SJCRH30 (cell line): ENCODE results near the gene SMIM23. TPM values are rescaled to one million over a fixed set of nuclear protein-coding genes. Genes with fewer than 3 reads are reported as not detected.

Experiments
- DNase-seq, 2 experiments: peaks; one replicate each; pipeline ENCODE4 v3.0.0-alpha.2; 2015 to 2020
- H3K27ac ChIP-seq: fragments of 250-450 bp; sonication (Bioruptor Pico); 2 replicates; pipeline ENCODE4 v1.5.1; 2020; ENCODE audit warnings: mild to moderate bottlenecking, moderate library complexity
- H3K27me3 ChIP-seq: fragments of 250-450 bp; sonication (Bioruptor Pico); 2 replicates; pipeline ENCODE4 v1.5.1; 2020; ENCODE audit warnings: mild to moderate bottlenecking, moderate library complexity
- H3K36me3 ChIP-seq: fragments of 250-450 bp; sonication (Bioruptor Pico); 2 replicates; pipeline ENCODE4 v1.5.1; 2020; ENCODE audit warnings: mild to moderate bottlenecking, moderate library complexity
- H3K4me1 ChIP-seq: fragments of 250-450 bp; sonication (Bioruptor Pico); 2 replicates; pipeline ENCODE4 v1.5.1; 2020; ENCODE audit warnings: mild to moderate bottlenecking, moderate library complexity
- H3K4me3 ChIP-seq: fragments of 250-450 bp; sonication (Bioruptor Pico); 2 replicates; pipeline ENCODE4 v1.5.1; 2020; ENCODE audit warnings: mild to moderate bottlenecking, moderate library complexity
- H3K9me3 ChIP-seq: fragments of 250-450 bp; sonication (Bioruptor Pico); replicated peaks from 2 replicates; pipeline ENCODE4 v1.5.1; 2020; ENCODE audit warnings: mild to moderate bottlenecking, moderate library complexity
- total RNA-seq: library from RNA; depleted of rRNA; stranded (reverse); fragments of >200 nt; shearing (Covaris generic); gene quantifications from 2 replicates; pipeline ENCODE4 v1.2.3, GENCODE V29; 2014; rRNA removed

The SMIM23 gene
- not detected in 2 replicates for total RNA-seq

- DNase-seq, result no peak
- Histone ChIP-seq H3K4me3 (no peak within 1 kb of the TSS), H3K9me3 (no peaks in the 10 kb centered on the region), H3K27ac (no peak within 1 kb of the TSS), H3K4me1 (no peaks in the 10 kb centered on the region), H3K36me3 (no peaks in the 10 kb centered on the region), H3K27me3 (no peaks in the 10 kb centered on the region)
Observed at GRCh38 chr5:171785517-171785916, at the start of gene SMIM23. TSS of gene SMIM23 (plus strand) at chr5:171785817. CDS start at chr5:171785872, 55 bp downstream.

DNA sequence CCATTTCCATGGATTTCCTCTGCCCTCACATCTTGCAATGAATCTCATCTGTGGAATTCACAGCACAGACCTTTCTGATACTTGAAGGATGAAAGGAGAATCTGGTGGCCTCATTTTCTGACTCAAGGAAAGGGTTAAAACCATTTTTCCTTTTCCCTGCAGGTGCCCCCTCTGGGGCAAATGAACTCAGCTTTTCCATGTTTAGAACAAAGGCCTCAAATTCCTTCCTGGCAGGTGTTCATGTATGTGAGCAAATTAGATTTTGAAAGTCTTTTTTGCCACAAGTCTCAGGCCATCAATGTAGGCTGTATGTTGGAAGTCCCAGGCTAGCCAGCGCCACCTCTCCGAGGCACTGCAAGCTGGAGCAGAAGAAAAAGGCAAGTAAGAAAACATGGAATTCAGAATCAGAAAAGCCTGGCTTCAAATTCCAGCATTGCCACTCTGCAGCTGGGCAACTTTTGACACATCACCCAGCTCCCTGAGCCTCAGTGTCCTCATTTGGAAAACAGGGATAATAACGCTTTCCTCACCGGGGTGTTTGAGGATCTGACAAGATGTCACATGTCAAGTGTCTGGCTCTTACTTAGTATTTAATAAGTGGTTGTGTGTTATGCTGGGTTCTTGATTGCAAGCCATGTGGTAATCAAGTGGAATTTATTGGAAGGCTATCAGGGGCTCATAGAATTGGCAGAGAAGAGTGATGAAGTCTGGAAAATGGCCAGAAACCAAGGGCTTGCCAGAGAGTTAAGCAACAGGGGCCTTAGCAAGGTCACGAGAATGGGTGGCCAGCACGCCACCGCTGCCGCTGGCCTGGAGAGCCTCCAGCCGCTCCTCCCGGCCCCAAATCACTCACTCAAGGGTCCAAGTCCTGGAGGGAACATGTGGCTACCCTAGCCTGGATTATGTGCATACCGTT lies 48.4 kb upstream of the SMIM23 start:
- H3K27me3 ChIP-seq, result no peaks in the 10 kb centered on the region
- no peaks in the 10 kb centered on the region for H3K36me3 ChIP-seq
- no peak for DNase-seq
- H3K27ac ChIP-seq, result no peak overlapping the region
- H3K4me3 ChIP-seq, result no peak overlapping the region
- no peaks in the 10 kb centered on the region for H3K9me3 ChIP-seq
- H3K4me1 ChIP-seq, result no peaks in the 10 kb centered on the region

GRCh38 chr5:171738501-171738900 lies 47.1 kb upstream of the SMIM23 start:
- Histone ChIP-seq H3K27me3 (no peaks in the 10 kb centered on the region), H3K9me3 (no peaks in the 10 kb centered on the region), H3K4me1 (peaks cover 6% of the 10 kb centered on the region), H3K4me3 (no peak overlapping the region), H3K36me3 (no peaks in the 10 kb centered on the region), H3K27ac (no peak overlapping the region)
- no peak for DNase-seq

- DNase-seq, result no peak
- Histone ChIP-seq H3K27me3 (no peaks in the 10 kb centered on the region), H3K27ac (no peak overlapping the region), H3K4me1 (peaks cover 13% of the 10 kb centered on the region), H3K4me3 (no peak overlapping the region), H3K36me3 (no peaks in the 10 kb centered on the region), H3K9me3 (no peaks in the 10 kb centered on the region)
Observed at GRCh38 chr5:171739271-171739670, 46.3 kb upstream of the SMIM23 start.

DNA sequence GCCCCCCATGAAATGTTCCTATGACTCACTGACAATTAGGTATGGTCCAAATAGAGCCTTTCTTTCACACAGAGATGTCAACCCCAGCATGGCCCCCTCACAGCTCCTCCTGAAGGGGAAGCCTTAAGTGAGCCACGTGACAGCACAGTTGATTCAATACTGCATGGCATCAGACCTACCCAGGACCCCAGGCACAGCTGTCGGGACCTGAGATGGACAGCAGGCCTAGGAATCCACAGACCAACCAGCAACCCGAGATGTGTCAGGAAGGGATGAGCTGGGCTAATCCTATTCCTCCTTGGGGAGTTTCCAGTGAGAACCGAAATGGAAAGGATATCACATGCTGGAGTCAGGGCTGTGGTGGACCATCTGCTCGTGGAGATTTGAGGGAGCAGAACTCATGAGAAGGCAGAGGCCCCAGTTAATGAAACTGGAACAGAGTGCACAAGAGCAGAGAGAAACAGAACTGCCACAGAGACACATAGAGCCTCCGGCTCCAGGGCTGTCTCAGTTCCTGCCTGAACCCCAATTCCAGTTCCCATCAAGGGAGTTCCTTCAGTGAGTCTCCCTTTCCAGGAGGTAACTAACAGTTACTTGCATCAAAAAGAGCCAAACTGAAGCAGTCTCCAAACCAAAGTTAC lies 42.1 kb upstream of the SMIM23 start:
- Histone ChIP-seq H3K4me1 (peaks cover 13% of the 10 kb centered on the region), H3K27me3 (no peaks in the 10 kb centered on the region), H3K36me3 (no peaks in the 10 kb centered on the region), H3K27ac (peak overlapping the region; percentile 72), H3K9me3 (no peaks in the 10 kb centered on the region), H3K4me3 (no peak overlapping the region)
- peak; percentile 90 to 93 for DNase-seq

DNA sequence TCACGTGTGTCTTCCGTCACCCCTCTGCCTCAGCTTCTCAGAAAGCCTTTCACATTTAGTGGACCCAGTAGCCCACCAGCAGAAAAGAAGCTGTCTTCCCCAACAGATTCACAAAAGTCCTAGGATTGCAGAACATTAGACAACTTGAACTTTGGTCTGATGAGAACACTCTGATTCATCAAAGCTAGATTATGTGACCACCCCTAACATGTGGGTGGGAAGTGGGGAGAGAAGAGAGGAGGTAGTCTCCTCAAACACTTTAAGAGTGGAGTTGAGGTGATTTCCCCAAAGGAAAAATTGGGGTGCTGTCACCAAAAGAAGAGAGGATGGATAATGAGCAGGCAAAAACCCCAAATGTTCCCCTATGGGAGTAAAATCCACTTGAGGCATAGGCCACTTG lies 41.4 kb upstream of the SMIM23 start:
- Histone ChIP-seq H3K36me3 (no peaks in the 10 kb centered on the region), H3K4me1 (peaks cover 13% of the 10 kb centered on the region), H3K27ac (peak overlapping the region; percentile 72), H3K27me3 (no peaks in the 10 kb centered on the region), H3K4me3 (no peak overlapping the region), H3K9me3 (no peaks in the 10 kb centered on the region)
- DNase-seq, result no peak

DNA sequence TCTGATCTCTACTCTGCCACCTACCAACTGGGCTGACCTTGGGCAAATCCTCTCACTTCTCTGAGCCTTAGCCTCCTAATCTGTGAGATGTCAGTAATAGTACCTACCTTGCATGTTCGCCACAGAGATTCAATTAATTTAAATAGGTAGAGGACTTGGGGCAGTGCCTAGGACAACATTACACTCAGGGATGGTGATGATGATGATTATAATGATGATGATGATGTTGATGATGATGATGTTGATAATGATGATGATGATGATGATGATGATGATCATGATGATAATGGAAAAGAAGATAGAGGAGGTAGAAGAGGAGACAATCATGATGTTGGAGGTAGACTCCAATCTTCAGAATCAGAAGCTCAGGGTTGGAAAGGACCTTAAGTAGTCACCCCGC lies 40.7 kb upstream of the SMIM23 start:
- Histone ChIP-seq H3K9me3 (no peaks in the 10 kb centered on the region), H3K27ac (no peak overlapping the region), H3K36me3 (no peaks in the 10 kb centered on the region), H3K4me3 (no peak overlapping the region), H3K27me3 (no peaks in the 10 kb centered on the region), H3K4me1 (peaks cover 13% of the 10 kb centered on the region)
- DNase-seq, result no peak

GRCh38 chr5:171745602-171746001 lies 40.0 kb upstream of the SMIM23 start:
- no peaks in the 10 kb centered on the region for H3K9me3 ChIP-seq
- H3K27ac ChIP-seq, result no peak overlapping the region
- no peak overlapping the region for H3K4me3 ChIP-seq
- no peaks in the 10 kb centered on the region for H3K36me3 ChIP-seq
- H3K4me1 ChIP-seq, result peaks cover 13% of the 10 kb centered on the region
- H3K27me3 ChIP-seq, result no peaks in the 10 kb centered on the region
- DNase-seq, result no peak

DNA sequence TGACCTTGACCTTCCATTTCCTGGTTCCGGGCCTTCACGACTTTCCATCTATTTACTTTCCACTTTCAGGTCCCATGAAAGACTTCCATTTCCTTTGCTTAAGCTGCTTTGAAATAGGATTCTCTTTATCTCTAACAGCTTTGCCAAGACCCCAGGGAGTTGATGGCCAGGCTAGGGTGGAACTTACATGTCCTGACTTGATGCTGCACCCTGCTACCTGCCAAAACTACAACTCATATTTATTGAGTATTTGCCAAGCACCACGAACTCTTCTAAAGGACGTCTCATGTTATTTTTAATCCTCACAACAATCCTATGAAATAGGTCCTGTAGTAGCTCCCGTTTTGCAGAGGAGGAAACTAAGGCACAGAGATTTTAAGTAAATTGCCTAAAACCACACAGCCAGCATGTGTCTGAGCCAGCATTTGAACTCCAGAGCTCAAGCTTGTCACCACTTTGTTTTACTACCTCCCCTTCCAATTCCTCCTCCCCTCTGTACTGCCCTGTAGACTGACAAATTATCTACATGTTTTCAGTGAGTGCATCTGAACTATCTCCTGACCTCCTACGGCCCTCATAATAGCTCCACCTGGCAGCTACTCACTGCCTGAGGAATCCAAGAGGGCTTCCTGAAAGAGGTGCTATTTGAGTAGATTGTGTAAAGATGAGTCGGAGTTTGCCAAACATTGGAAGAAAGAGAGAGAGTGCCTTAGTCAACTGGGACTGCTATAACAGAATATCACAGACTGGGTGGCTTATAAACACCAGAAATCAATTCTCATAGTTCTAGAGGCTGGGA lies 38.4 kb upstream of the SMIM23 start:
- Histone ChIP-seq H3K4me1 (peaks cover 13% of the 10 kb centered on the region), H3K4me3 (no peak overlapping the region), H3K27me3 (no peaks in the 10 kb centered on the region), H3K9me3 (no peaks in the 10 kb centered on the region), H3K27ac (no peak overlapping the region), H3K36me3 (no peaks in the 10 kb centered on the region)
- no peak for DNase-seq

GRCh38 chr5:171748720-171749119 lies 36.9 kb upstream of the SMIM23 start:
- Histone ChIP-seq H3K27ac (no peak overlapping the region), H3K4me3 (no peak overlapping the region), H3K9me3 (no peaks in the 10 kb centered on the region), H3K36me3 (no peaks in the 10 kb centered on the region), H3K27me3 (no peaks in the 10 kb centered on the region), H3K4me1 (peaks cover 6% of the 10 kb centered on the region)
- no peak for DNase-seq

GRCh38 chr5:171749365-171749764 lies 36.3 kb upstream of the SMIM23 start:
- no peak overlapping the region for H3K27ac ChIP-seq
- DNase-seq, result no peak
- H3K9me3 ChIP-seq, result no peaks in the 10 kb centered on the region
- no peaks in the 10 kb centered on the region for H3K36me3 ChIP-seq
- no peaks in the 10 kb centered on the region for H3K27me3 ChIP-seq
- H3K4me3 ChIP-seq, result no peak overlapping the region
- no peaks in the 10 kb centered on the region for H3K4me1 ChIP-seq

DNA sequence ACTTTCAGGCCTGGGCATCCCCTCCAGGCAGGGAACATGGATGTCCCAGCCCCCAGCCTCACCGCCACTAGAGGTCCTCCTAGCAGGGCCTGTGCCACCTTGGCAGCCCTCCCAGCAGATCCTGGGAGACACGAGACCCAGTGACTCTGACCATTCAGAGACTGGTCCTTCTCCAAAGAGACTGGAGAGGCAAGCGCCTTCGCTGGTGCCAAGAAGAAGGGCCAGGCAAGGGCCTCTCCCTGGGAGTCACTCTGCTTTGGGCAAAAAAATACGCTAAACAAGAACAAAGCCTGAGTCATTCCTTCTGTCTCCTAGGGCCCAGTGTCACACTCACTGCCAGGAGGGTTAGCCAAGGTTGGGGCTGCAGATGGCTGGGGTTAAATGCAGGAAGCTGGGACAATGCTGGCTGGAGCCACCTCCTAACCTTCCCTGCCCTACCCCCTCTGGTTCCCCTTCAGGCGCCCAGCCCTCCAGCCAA lies 35.3 kb upstream of the SMIM23 start:
- Histone ChIP-seq H3K4me3 (no peak overlapping the region), H3K9me3 (no peaks in the 10 kb centered on the region), H3K4me1 (no peaks in the 10 kb centered on the region), H3K36me3 (no peaks in the 10 kb centered on the region), H3K27me3 (no peaks in the 10 kb centered on the region), H3K27ac (no peak overlapping the region)
- DNase-seq, result peak; percentile 19 to 23

DNA sequence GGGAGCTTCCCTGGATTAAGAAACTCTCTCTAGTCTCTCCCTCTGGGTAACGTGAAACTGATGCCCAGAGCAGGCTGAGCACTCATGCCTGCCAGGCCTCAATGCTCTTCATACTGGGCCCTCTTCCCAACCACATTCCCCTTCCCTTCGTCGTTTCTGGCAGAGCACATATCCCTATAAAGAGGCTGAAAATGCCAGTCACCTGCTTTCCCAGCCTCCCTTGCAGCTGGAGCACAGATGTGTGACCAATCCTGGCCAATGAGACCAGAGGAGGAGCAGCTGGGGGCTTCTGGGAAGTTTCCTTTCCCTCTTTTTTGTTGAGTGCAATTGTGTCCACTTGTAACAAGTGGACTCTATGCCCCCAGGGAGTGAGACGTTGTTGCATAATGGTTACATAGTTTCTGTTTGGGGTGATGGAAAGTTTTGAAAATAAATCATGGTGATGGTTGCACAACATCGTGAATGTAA lies 30.2 kb upstream of the SMIM23 start:
- H3K27me3 ChIP-seq, result no peaks in the 10 kb centered on the region
- H3K27ac ChIP-seq, result no peak overlapping the region
- H3K36me3 ChIP-seq, result no peaks in the 10 kb centered on the region
- H3K9me3 ChIP-seq, result no peaks in the 10 kb centered on the region; the same call in 1 of the 2 replicates
- H3K4me3 ChIP-seq, result no peak overlapping the region
- DNase-seq, result no peak
- no peaks in the 10 kb centered on the region for H3K4me1 ChIP-seq

DNA sequence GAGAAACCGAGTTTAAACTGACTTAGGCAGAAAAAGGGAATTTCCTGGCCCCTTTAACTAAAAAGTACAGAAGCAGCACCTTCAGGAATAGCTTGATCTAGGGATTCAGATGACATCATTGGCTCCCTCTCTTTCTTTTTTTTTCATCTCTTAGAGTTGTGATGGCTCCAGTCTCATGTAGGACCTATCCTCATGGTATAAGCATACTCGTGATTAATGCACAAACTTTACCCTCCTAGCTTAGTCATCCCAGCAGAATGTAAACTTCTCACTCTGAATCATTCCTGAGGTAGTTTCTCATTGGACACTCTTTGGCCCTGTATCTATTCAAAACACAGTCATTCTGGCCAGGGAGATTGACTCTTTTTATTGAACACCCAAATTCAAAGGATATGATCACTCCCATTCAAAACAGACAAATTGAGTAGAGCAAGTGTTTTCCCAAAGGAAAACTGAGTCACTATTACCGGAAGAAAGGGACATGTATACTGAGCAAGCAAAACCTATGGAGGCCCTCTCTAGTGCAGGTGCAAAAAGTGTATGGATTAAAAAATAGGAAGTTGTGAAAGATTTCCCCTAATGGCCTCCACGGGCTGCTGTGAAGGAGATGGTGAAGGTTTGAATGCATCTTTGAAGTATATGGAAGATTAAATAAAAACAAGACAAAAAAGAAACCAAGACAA lies 27.6 kb upstream of the SMIM23 start:
- no peaks in the 10 kb centered on the region for H3K27me3 ChIP-seq
- H3K4me1 ChIP-seq, result no peaks in the 10 kb centered on the region
- no peak overlapping the region for H3K27ac ChIP-seq
- no peak for DNase-seq
- no peak overlapping the region for H3K4me3 ChIP-seq
- H3K9me3 ChIP-seq, result no peaks in the 10 kb centered on the region; the same call in 1 of the 2 replicates
- H3K36me3 ChIP-seq, result no peaks in the 10 kb centered on the region
